BE2C (cell line): Measurements from ENCODE around the gene CFAP20DC.
A peak's percentile ranks its signal among the peaks of the same experiment; 100 is the strongest.

Source experiments
- DNase-seq: peaks from one replicate; pipeline ENCODE4 v3.0.0-alpha.2; 2020
- H3K27me3 ChIP-seq: fragments of 250-450 bp; sonication (Bioruptor Pico); 2 replicates; pipeline ENCODE4 v1.5.1; 2020; ENCODE audit warnings: mild to moderate bottlenecking
- H3K36me3 ChIP-seq: fragments of 250-450 bp; sonication (Bioruptor Pico); 2 replicates; pipeline ENCODE4 v1.5.1; 2020; ENCODE audit warnings: mild to moderate bottlenecking
- H3K4me1 ChIP-seq: fragments of 250-450 bp; sonication (Bioruptor Pico); 2 replicates; pipeline ENCODE4 v1.5.1; 2020
- H3K4me3 ChIP-seq: 2 replicates; pipeline ENCODE4 v1.5.1; 2011; ENCODE audit warnings: low read depth, low read length
- H3K9me3 ChIP-seq: fragments of 250-450 bp; sonication (Bioruptor Pico); 2 replicates; pipeline ENCODE4 v1.5.1; 2020
- CTCF ChIP-seq: IDR thresholded peaks from 2 replicates; pipeline ENCODE4 v1.5.1; 2012; ENCODE audit warnings: mild to moderate bottlenecking, low read depth, low read length

The CFAP20DC gene

DNA sequence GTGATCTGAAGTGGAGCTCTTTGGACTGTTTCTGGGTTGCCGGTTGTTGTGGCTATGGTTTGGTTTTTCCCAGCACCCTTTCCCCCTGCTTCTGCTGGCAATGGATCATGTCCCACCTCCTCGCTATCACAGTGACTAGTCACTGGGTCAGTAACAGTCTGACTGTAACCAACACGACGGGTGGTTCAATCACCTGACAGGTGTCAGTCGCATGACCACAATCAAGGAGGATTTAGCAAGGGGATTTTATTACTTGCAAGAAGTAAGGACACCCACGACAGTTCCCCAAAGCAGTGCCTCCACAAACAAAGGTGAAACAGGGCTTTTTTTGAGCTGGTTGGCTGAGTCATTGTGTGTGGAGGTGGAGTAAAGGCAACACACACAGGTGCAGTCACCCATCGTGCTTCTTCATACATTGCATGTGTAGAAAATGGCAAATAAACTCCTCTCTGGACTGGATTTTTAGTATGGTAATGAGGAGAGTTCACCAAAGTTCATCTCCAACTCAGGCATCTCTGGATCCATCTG is 324.4 kb downstream of the CFAP20DC start:
- TF ChIP-seq CTCF: no peak
- no peak for DNase-seq
- H3K9me3 ChIP-seq: no peaks in the 10 kb centered on the region
- no peak overlapping the region for H3K4me3 ChIP-seq
- H3K36me3 ChIP-seq: no peaks in the 10 kb centered on the region
- no peaks in the 10 kb centered on the region for H3K27me3 ChIP-seq
- H3K4me1 ChIP-seq: no peaks in the 10 kb centered on the region

GRCh38 chr3:58724336-58724735 is 325.5 kb downstream of the CFAP20DC start:
- Histone ChIP-seq H3K36me3 (no peaks in the 10 kb centered on the region), H3K9me3 (no peaks in the 10 kb centered on the region), H3K4me1 (no peaks in the 10 kb centered on the region), H3K27me3 (no peaks in the 10 kb centered on the region), H3K4me3 (no peak overlapping the region)
- no peak for TF ChIP-seq CTCF
- DNase-seq: no peak

DNA sequence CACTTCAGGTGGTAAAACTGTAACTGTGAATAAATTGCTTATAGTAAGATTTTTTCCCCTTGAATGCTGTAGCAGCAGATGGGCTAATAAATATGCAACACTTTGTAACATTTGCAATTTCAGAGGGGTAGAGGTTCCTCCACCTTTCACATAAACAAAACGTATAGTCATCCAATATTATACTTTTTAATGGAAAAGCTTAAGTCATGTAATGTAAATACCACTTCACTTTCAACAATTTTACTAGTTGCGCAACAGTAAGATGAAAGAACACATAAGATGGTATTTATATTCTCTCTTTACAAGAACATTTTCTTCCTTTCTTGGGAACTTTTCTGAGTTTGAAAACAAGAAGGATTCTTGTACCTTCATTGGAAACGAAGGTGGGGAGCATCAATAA is 326.7 kb downstream of the CFAP20DC start:
- H3K9me3 ChIP-seq: no peaks in the 10 kb centered on the region
- no peak for TF ChIP-seq CTCF
- H3K36me3 ChIP-seq: no peaks in the 10 kb centered on the region
- DNase-seq: no peak
- no peaks in the 10 kb centered on the region for H3K4me1 ChIP-seq
- no peak overlapping the region for H3K4me3 ChIP-seq
- no peaks in the 10 kb centered on the region for H3K27me3 ChIP-seq

GRCh38 chr3:58722561-58722960 is 327.3 kb downstream of the CFAP20DC start:
- H3K4me3 ChIP-seq: no peak overlapping the region
- no peaks in the 10 kb centered on the region for H3K4me1 ChIP-seq
- TF ChIP-seq CTCF: no peak
- H3K9me3 ChIP-seq: no peaks in the 10 kb centered on the region
- no peaks in the 10 kb centered on the region for H3K27me3 ChIP-seq
- H3K36me3 ChIP-seq: no peaks in the 10 kb centered on the region
- DNase-seq: no peak

DNA sequence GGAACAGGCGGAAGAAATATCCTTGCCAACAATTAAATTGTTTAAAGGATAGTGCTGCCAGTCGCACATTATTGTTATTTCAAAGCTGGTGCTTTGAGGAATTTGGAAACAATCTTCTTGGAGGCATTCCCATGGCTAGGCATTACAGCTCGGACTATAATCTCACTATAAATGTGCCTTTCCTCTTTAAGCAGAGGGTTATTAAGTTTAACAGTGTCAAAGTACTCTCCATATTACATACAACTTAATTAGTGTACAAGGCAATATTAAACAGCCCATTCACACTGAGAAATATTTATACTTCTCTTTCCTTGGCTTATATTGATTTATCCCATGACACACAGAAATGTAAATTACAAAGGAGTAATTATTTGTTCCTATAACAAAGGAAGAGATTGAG is 329.3 kb downstream of the CFAP20DC start:
- Histone ChIP-seq H3K4me1 (no peaks in the 10 kb centered on the region), H3K9me3 (no peaks in the 10 kb centered on the region), H3K27me3 (no peaks in the 10 kb centered on the region), H3K36me3 (no peaks in the 10 kb centered on the region), H3K4me3 (no peak overlapping the region)
- DNase-seq: no peak
- no peak for TF ChIP-seq CTCF

DNA sequence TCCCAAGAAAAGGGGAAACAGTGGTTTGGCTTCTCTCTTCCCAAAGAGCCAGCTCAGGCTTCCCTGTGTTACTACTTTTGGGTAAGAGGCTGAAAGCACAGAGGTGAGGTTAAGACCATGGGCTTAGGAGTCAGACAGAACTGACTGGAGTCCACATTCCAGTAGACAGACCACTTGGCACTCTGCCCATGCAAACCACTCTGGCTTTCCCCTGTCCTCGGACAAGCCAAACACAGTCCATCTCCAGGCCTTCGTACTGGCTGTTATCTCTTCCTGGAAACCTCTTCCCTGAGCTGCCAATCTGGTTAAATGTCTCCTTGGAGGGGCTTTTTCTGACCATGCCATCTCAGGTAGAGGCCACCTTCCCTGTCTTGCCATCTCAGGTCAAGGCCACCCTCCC is 330.1 kb downstream of the CFAP20DC start:
- H3K4me3 ChIP-seq: no peak overlapping the region
- no peaks in the 10 kb centered on the region for H3K27me3 ChIP-seq
- no peaks in the 10 kb centered on the region for H3K4me1 ChIP-seq
- no peaks in the 10 kb centered on the region for H3K36me3 ChIP-seq
- H3K9me3 ChIP-seq: no peaks in the 10 kb centered on the region
- no peak for TF ChIP-seq CTCF
- DNase-seq: peak; percentile 6
